GM12872 (cell line): ENCODE measurements around the gene OTUD7B.

Source experiments
- TF ChIP-seq, protein P1 (sequence below): IDR thresholded peaks from 3 replicates; pipeline ENCODE4 v1.5.1; 2011; ENCODE audit warnings: low read depth, mild to moderate bottlenecking, low read length, moderate library complexity; ENCODE audit not compliant: insufficient read depth

OTUD7B gene

DNA sequence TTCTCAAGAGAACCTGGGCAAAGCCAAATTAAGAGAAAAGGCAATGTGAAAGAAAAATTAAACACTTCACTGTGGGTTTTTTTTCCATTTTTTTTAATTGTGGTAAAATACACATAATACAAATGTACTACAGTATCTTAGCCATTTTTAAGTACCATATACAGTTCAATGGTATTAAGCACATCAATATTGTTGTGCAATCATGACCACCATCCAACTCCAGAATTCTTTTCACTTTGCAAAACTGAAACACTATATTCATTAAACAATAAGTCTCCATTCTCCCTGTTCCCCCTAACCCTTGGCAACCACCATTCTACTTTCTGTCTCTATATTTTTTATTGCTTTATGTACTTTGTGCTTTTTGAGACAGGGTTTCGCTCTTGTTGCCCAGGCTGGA lies 17.8 kb upstream of the OTUD7B start:
- TF ChIP-seq, protein P1, sequence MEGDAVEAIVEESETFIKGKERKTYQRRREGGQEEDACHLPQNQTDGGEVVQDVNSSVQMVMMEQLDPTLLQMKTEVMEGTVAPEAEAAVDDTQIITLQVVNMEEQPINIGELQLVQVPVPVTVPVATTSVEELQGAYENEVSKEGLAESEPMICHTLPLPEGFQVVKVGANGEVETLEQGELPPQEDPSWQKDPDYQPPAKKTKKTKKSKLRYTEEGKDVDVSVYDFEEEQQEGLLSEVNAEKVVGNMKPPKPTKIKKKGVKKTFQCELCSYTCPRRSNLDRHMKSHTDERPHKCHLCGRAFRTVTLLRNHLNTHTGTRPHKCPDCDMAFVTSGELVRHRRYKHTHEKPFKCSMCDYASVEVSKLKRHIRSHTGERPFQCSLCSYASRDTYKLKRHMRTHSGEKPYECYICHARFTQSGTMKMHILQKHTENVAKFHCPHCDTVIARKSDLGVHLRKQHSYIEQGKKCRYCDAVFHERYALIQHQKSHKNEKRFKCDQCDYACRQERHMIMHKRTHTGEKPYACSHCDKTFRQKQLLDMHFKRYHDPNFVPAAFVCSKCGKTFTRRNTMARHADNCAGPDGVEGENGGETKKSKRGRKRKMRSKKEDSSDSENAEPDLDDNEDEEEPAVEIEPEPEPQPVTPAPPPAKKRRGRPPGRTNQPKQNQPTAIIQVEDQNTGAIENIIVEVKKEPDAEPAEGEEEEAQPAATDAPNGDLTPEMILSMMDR, result no peak

DNA sequence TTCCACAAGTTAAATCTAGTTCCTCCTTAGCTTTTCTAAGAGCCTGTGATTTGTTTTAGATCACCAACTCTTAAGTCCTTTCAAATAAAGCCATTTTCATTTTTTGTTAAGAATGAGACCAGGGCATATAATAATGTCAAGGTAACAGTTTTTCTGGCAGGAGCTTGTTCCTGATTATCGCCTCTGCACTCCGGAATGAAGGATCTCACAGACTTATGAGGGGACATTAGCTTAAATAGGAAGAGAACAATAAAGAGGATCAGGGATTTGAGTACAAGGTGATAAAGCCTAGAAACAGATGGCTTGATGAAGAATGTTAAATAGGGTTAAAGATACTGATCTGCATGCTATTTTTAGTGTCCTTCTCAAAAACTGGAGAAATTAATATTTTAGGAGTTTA lies 13.6 kb upstream of the OTUD7B start:
- TF ChIP-seq, protein P1, result no peak

DNA sequence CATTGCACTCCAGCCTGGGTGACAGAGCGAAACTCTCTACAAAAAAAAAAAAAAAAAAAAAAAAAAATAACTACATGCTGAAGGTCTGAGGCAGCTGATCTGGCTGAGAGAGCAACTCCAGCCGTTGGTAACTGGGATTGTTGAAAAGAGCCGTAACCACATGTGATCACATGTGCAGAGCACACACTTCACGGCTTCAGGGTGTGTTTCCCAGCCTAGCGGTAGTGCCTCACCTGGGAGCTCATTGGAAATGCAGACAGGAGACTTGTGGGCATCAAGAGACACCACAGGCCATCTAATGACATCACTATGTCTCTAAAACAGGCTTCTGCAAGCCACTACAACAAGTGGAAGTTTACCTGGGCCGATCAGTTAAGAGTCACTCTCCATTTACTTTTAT lies 11.8 kb upstream of the OTUD7B start:
- TF ChIP-seq, protein P1, result no peak

DNA sequence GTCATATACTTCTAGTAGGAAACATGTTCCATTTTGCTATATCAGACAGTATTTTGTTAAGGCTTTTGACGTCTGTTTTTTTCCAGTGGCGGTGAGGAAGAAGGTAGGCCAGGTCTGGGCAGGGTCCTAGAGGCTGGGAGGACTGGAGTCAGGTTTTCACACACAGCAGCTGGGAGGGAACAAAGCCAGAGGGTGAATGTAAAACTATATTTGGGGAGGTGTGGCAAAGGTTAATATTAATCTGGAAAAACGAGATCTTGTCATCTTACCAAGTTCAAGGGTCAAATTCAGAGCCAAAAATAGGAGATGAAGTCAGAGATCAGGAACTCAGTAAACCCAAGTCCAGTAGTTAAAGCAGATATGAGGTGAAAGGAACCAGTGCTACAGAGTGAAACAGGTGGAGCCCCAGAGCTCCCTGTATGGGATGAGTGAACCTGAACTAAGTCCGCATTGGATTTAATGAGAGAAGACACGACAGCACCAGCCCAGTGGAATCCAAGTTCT lies 10.7 kb upstream of the OTUD7B start:
- TF ChIP-seq, protein P1, result no peak

DNA sequence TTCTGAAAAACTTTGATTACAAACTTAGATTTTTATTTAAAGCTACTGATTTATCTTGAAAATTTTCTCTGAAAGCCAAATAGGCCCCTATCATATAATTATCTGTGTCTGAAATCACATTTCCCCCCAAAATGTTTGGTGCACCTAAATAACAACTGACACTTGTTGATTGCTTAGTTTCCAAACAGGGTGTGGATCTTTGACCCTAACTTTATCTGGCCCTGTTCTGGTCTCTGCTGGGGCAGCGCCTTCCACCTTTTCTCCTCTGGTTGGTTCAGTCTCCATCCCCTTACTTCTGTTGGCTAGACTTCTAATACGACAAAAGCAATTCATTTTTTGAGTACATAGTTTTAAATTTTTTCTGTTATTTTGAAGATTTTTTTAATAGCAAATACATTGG lies 10.2 kb upstream of the OTUD7B start:
- TF ChIP-seq, protein P1, result no peak

DNA sequence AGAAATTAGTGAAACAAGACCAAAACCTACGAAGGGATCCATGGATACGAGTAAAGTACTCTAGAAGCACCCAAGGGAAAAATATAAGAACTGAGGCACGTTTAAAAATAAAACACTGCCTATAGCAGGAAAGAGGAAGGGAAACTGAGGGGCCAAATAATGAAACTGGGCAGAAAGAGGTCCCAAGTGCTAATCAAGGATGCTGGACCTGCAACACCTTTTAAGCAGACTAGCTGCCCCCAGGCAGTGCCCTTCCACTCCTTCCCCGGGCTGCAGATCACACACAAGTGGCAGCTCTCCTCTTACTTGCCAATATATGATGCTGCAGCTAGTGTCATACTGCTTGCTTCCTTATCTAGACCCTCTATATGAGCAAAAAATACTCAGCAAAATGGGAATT lies 7.6 kb upstream of the OTUD7B start:
- TF ChIP-seq, protein P1, result no peak

DNA sequence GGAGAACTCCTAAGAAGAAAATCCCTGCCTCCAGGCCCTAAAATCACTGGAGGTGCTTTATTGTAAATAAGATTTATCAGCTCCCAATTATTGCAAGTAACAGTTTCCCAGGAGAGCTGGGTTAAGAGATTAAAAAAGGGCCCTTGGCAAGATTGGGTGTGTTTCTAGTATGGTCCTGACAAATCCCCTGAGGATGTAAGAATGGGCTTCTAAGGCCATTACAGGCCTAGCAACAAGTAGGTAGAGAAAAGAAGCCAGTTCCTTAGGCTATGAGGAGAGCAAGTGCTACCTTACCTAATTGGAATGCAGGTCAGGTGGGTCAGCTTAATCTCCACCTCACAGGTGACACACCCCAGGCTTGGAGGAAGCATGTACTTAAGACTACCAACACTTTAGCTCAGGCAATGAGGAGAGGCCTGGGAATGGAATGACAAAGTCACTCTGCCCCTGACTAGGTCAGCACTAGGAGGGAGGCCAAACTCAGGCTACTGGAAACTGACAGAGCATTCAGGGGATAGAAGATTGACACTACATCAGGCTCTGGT lies 6.8 kb upstream of the OTUD7B start:
- TF ChIP-seq, protein P1, result no peak
